Activated naive CD4-positive, alpha-beta T cell treated with anti-CD3 and anti-CD28 coated beads, Interleukin-2, amount 50 U/mL, for 72 hours (primary cell): Measurements from ENCODE around the gene NFKB2. TPM values are rescaled to one million over a fixed set of nuclear protein-coding genes. Genes with fewer than 3 reads are reported as not detected.

Source experiments
- ATAC-seq, 2 donors: fragments of 150-1000 bp; cut with Tn5 transposase; 2 replicates each; pipeline ENCODE4 v1.10.0; 2021; ENCODE audit warnings: mild to moderate bottlenecking in 2 of 2, moderate library complexity in 2 of 2
- DNase-seq, 2 donors: peaks; one replicate each; pipeline ENCODE4 v3.0.0; 2021 to 2022; ENCODE audit warnings: low spot score in 2 of 2
- H3K27ac Mint-ChIP-seq, 2 donors: one replicate each; pipeline ENCODE4 v1.8.0; 2022; ENCODE audit warnings: mild to moderate bottlenecking in 2 of 2, mixed read lengths in 2 of 2
- H3K36me3 Mint-ChIP-seq, 2 donors: one replicate each; pipeline ENCODE4 v1.8.0; 2022; ENCODE audit warnings: mixed read lengths in 2 of 2
- H3K9me3 Mint-ChIP-seq, 2 donors: one replicate each; pipeline ENCODE4 v1.8.0; 2022; ENCODE audit warnings: mixed read lengths in 2 of 2
- total RNA-seq, 2 donors: library from RNA; stranded (reverse); gene quantifications; one replicate each; pipeline ENCODE4 v1.2.3, GENCODE V29; 2022

Gene NFKB2
- total RNA-seq, 2 donors from 2014 or later = 213 to 251 TPM

DNA sequence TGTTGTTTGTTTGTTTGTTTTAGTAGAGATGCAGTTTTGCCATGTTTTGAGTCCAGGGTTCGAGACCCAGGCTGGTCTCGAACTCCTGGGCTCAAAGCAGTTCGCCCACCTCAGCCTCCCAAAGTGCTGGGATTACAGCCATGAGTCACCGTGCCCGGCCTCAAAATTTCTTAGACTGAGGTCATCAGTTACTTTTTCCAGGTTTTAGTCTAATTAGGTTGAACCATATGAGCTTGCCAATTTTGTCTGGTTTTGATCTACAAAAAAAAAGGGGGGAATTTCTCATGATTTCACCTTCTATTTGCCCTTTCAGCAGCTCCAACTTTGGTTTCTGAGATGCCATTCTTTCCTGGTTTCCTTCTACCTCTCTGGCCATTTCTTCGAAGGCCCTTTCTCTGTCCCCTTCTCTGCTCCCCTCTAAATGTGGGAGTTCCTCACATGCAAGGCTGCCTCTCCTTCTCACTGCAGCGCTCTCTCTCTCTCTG, 31.3 kb downstream of the NFKB2 start:
- peak in 1 of 2 donors; percentile 27 for ATAC-seq
- Mint-ChIP-seq H3K9me3 (no peaks in the 10 kb centered on the region), H3K36me3 (peaks cover 3 to 5% of the 10 kb centered on the region in 2 donors), H3K27ac (peak overlapping the region; percentile 30 to 61)
- DNase-seq = no peak

DNA sequence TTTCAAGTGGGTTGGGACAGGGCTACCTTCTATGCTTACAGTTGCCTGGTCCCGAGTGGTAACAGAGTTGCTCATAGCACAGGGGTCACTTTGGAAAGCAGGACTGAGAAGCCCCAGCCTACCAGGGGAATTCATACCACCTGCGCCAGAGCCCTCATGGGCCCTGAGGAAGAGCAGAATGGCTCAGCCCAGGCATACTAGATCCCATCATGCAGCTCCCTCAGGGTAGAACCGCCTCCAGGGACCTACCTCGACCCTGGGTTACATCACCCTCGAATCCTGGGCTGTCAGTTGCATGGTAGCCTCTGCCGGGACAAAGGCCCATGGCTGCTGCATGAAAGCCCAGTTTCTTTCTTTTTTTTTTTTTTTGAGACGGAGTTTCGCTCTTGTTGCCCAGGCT, 34.0 kb downstream of the NFKB2 start:
- Mint-ChIP-seq H3K27ac (no peak overlapping the region), H3K9me3 (no peaks in the 10 kb centered on the region), H3K36me3 (peaks cover 8 to 10% of the 10 kb centered on the region in 2 donors)
- ATAC-seq = no peak
- no peak for DNase-seq

DNA sequence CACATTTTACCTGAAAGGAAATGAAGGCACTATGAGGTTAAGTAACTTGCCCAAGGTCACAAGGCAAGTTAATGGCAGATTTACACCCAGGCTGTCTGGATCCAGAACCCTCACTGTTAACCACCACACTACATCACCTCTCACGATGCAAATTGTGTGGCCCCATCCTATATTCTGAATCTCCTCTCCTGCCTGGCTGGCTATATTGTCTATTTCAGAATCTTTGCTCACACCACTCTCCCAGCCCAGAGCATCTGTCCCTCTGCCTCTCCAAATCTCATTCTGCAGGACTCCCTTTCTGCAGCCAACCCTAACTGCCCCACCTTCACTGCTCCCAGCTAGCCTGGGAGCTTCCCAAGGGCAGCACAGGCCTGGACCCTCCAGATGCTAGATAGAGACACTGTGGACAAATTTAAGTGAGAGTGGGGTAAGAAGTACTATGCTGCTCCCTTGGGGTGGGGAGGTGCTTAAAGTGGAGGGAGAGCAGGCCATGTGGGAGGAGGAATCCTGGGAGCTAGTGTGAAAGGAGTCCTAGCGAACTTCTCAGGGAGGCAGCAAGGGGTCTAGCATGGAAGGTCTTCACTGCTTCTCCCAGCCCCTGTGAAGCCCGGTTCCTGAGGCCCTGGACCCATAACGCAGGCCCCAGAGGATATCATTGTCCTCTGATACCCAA, 36.1 kb downstream of the NFKB2 start:
- peak overlapping the region; percentile 96 to 98 for H3K27ac Mint-ChIP-seq
- no peak for DNase-seq
- peaks cover 14 to 17% of the 10 kb centered on the region in 2 donors for H3K36me3 Mint-ChIP-seq
- H3K9me3 Mint-ChIP-seq = no peaks in the 10 kb centered on the region
- no peak for ATAC-seq

DNA sequence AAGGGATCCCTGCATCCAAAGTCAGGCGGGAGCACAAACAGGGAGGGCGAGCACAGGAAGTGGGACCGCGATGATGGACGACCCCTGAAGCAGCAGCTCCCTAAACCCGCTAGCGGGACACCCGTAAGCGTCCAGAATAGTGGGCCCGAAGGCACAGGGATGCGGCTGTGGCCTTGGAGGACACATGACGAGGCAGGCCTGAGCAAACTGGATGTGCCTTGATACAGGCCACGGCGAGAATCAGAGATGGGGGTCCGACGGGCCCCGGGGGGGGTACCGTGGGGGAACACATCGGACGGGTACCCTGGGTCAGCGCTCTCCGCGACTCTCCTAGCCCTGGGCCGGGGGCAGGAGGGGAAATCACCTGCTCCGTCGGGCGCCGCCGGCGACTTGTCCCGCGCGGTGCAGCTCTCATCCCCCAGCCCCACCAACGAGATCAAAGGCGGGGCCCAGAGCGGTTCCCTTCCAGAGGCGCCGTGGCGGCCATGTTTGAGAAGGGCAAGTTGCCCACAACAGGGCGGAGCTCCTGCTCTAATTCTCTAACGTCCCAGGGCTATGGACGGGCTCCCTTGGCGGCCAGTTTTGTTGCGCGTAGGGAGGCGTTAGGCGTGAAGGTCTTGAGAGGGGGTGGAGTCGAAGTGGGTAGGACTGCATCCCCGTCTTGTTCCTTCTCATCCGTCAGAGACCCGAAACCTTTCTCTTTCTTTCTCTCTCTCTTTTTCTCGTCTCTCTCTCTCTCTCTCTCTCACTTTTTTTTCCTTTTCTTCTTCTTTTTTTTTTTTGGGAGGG, 36.9 kb downstream of the NFKB2 start, which contains the start of gene CUEDC2:
Gene CUEDC2 (minus strand): TSS at position 413 of the 789 bp plus-strand sequence. CDS start 7,386 bp downstream, outside the sequence.
- ATAC-seq = peak; percentile 93 to 96
- Mint-ChIP-seq H3K36me3 (peaks cover 19 to 23% of the 10 kb centered on the region in 2 donors), H3K27ac (peak within 1 kb of the TSS; percentile 96 to 98), H3K9me3 (no peaks in the 10 kb centered on the region)
- DNase-seq = peak; percentile 96 to 99

DNA sequence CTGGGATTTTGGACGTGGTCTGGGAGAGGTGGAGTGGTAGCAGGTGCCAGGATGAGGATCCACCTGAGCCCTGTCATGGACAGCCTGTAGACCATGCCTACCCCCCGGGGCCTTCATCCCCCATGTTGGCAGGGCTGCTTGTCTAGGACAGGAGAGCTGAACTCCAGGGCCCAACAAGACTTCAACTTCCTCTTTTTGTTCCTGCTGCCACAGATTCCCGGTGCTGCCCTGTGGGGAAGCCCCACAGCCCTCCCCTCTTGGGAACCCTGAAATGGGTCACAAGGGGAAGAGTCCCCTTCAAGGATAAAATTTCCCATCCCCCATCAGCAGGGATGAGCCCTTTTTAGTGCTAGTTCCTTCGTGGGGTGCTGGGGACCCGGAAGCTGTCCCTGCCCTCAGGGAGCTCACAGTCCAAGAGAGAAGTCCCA, 38.1 kb downstream of the NFKB2 start:
- no peak for ATAC-seq
- H3K27ac Mint-ChIP-seq = peak overlapping the region; percentile 96 to 97
- no peak for DNase-seq

DNA sequence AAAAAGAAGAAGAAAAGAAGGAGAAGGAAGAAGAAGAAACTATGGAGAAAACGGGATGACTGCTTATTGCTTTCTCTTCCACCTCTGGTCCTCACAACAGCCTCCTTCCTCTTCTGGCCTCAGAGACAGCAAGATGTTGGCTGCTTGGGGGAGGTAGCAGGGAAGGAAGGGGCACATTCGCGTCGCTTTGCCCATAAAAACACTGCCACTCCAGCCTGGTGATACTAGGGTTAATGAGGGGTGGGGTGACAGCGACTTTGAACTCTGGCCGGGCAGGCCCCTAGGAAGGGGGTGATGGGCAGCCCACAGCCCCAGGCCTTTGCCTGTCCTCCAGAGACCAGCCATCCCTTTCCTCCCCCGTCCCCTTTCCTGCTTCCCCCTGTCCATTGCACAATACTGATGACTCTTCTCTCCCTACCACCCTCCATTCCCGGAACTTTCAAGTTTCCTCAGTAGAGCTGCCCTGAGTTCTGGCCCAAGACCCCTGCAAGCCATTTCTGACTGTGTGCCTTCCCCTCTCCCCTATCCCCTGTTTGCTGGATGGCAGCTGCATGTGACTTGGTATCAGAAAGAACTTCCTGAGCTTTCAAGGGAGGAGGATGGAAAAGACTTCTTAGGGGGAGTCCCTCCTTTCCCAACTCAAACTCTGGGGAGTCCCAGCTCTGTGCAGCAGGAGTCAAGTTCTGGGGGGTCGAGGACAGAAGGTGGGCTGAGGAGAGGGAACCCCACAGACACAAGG, 39.1 kb downstream of the NFKB2 start:
- ATAC-seq (no peak), DNase-seq (no peak)
- no peaks in the 10 kb centered on the region for H3K9me3 Mint-ChIP-seq
- peaks cover 27 to 33% of the 10 kb centered on the region in 2 donors for H3K36me3 Mint-ChIP-seq
- H3K27ac Mint-ChIP-seq = peak overlapping the region; percentile 48 to 84

More for the DNA sequence above, 38.1 kb downstream of the NFKB2 start:
- Mint-ChIP-seq H3K9me3 (no peaks in the 10 kb centered on the region), H3K36me3 (peaks cover 27 to 33% of the 10 kb centered on the region in 2 donors)

DNA sequence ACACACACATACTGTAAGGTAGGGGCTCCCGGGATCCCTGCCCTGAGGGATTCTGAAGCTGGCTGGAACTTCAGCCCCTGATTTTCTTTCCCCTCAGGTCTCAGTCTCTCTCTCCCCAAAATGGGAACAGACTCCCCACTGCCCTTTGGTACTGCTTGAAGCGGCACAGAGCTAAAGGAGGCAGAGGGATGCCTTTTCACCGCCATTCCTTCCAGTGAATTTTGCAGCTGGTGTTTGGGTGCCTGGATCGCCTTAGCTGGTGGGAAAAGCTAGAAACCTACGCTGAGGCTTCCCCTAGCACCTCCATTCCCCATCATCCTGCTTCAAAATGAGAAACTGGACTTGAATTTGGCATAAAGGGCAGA, 39.6 kb downstream of the NFKB2 start:
- no peak for DNase-seq
- no peak for ATAC-seq
- Mint-ChIP-seq H3K27ac (peak overlapping the region; percentile 81 to 84), H3K9me3 (no peaks in the 10 kb centered on the region), H3K36me3 (peaks cover 27 to 33% of the 10 kb centered on the region in 2 donors)

DNA sequence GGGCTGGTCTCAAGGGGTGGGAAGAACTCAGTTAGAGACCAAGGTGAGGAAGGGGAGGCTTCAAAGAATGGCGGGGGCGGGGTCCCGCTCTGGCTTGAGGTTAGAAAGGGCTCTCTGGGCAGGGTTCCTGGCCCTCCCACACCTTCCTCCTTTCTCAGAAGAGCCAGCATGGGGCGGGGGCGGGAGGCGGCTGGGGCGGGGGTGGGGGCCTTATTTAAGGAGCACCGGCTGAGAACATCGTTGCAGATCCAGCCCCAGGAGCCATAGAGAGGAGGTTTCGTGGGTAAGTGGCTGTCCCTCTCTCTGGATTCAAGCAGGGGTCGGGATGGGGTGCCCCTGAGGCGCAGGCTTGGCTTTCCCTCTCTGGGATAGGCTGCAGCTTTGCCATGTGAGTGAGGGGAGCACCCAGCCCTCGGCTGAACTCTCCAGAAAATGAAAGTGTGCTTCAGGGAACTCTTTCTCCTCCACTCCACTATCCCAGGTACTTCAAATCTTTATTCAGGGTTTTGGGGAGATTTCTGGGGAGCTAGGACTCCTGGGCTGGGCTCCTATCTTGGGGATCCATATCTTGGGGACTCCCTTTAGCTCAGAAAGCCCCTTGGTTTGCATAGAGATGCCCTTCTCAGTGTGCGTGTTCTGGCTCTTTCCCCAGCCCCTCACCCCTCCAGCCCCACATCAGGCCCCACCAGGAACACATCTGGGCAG, 40.2 kb downstream of the NFKB2 start:
- Mint-ChIP-seq H3K27ac (peak overlapping the region; percentile 84 to 90), H3K36me3 (peaks cover 27 to 33% of the 10 kb centered on the region in 2 donors), H3K9me3 (no peaks in the 10 kb centered on the region)
- peak in 1 of 2 donors; percentile 39 for DNase-seq
- ATAC-seq = peak; percentile 24 to 27

DNA sequence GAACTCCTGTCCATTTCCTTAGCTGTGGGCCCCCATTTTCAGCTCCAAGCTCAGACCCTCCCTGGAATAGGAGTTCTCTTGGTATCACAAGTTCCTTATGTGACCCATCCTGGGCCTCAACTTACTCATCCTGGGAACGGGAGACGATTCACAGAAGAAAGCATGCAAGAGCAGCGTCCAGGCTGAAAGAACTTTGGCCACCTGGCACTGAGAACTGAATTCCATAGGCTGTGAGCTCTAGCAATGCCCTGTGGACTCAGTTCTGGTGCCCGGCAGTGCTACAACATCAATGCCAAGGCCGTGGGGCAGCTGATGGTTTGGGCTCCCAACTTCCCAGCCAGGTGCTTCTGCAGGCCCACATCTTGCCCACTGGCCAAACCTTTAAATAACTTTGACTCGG, 40.8 kb downstream of the NFKB2 start:
- no peak for ATAC-seq
- Mint-ChIP-seq H3K9me3 (no peaks in the 10 kb centered on the region), H3K27ac (peak overlapping the region; percentile 84 to 90), H3K36me3 (peaks cover 27 to 33% of the 10 kb centered on the region in 2 donors)
- DNase-seq = no peak

DNA sequence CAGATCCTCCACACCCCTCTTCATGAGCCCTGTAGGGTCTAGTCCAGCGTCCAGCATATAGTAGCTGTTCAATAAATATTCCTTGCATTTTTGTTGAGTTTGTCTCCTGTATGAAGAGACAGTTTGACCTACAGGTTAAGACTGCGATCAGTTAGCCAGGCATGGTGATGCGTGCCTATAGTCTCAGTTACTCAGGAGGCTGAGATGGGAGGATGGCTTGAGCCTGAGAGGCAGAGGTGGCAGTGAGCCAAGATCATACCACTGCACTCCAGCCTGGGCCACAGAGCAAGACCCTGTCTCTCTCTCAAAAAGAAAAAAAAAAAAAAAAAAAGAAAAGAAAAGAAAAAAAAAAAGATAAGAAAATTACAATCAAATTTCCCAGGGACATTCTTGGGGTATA, 42.0 kb downstream of the NFKB2 start:
- DNase-seq (no peak), ATAC-seq (no peak)
- Mint-ChIP-seq H3K9me3 (no peaks in the 10 kb centered on the region), H3K36me3 (peaks cover 20 to 22% of the 10 kb centered on the region in 2 donors), H3K27ac (peak overlapping the region; percentile 81 to 84)

DNA sequence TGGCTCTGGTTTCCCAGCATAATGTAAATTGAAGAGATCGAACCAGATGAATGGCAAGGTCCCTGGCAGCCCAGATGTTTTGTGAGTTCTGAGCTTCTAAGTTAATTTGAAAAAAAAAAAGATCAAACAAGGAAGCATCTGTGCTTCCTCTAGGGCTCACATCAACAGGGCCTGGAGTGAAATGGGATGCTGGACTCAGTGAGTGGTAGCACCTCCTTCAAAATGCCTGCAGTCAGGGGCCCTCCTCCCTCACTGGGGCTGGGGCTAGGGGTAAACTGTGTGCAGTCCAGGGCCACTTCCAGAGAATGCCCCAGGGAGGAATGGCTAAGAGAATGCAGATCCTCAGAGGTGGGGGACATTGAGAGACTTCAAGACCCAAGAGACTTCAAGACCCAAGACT, 42.9 kb downstream of the NFKB2 start:
- Mint-ChIP-seq H3K9me3 (no peaks in the 10 kb centered on the region), H3K36me3 (peaks cover 20 to 22% of the 10 kb centered on the region in 2 donors), H3K27ac (peak overlapping the region in 1 of 2 donors; percentile 84)
- ATAC-seq (no peak), DNase-seq (no peak)

DNA sequence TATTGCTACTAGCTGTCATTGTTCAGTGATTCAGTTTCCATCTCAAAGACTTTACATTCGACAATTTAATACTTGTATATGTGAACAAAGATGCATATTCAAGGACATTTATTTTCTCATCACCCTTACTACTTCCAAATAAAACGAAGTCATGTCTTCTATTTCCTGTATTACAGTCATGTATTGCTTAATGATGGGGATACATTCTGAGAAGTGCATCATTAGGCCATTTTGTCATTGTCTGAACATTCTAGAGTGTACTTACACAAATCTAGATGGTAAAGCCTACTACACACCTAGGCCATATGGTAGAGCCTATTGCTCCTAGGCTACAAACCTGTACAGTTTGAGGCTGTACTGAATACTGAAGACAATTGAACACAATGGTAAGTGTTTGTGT, 49.3 kb downstream of the NFKB2 start:
- DNase-seq (no peak), ATAC-seq (no peak)
- Mint-ChIP-seq H3K27ac (no peak overlapping the region), H3K36me3 (peaks cover 0 to under 1% of the 10 kb centered on the region in 2 donors), H3K9me3 (no peaks in the 10 kb centered on the region)

DNA sequence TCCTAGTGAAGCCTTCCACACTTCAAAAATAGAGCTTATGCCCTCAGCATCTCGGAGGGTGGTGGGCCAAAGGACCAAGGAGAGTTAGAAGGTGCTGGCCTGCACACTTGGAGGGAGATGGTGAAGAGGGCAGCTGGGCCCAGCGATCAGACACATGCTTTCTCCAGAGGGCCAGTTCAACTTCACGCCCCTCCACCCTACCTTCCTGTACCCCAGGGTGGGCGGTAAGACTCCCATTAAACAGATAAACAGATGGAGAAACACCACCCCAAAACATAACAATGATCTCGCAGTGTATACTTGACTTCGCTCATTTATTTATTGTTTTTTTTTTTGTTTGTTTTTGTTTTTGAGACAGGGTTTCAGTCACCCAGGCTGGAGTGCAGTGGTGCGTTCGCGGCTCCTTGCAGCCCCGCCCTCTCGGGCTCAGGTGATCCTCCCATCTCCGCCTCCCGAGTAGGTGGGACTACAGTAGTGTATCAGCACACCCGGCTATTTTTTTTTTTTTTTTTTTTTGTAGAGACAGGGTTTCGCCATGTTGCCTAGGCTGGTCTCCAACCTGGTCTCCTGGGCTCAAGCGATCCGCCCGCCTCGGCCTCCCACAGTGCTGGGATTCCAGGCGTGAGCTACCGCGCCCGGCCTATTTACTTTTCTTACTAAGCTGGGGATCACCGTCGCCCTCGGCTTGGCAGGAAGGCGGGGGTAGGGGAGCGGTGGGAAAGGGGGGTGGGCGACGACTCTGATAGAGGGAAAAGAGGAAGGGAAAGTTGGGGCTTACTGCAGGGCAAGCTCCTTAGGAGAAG, 54.0 kb downstream of the NFKB2 start:
- H3K36me3 Mint-ChIP-seq = peaks cover 10 to 22% of the 10 kb centered on the region in 2 donors

DNA sequence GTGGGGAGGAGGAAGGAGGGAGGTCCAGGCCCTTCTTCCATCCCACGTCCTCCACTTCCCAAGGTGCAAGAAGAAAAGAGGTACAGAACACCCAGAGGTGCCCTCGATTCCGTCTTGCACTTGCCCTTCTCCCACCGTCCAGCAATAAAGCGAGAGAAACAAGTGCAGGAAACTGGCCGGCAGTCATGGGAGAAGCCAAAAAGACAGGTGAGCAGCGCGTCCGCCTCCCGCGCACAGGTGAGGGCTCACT, 54.5 kb downstream of the NFKB2 start:
- peak in 1 of 2 donors; percentile 0 for ATAC-seq
- Mint-ChIP-seq H3K27ac (peak overlapping the region; percentile 94), H3K36me3 (peaks cover 15 to 22% of the 10 kb centered on the region in 2 donors), H3K9me3 (no peaks in the 10 kb centered on the region)
- no peak for DNase-seq

More for the DNA sequence above, 54.0 kb downstream of the NFKB2 start:
- Mint-ChIP-seq H3K9me3 (no peaks in the 10 kb centered on the region), H3K27ac (peak overlapping the region; percentile 94)
- peak; percentile 49 to 67 for ATAC-seq
- peak; percentile 78 to 80 for DNase-seq

DNA sequence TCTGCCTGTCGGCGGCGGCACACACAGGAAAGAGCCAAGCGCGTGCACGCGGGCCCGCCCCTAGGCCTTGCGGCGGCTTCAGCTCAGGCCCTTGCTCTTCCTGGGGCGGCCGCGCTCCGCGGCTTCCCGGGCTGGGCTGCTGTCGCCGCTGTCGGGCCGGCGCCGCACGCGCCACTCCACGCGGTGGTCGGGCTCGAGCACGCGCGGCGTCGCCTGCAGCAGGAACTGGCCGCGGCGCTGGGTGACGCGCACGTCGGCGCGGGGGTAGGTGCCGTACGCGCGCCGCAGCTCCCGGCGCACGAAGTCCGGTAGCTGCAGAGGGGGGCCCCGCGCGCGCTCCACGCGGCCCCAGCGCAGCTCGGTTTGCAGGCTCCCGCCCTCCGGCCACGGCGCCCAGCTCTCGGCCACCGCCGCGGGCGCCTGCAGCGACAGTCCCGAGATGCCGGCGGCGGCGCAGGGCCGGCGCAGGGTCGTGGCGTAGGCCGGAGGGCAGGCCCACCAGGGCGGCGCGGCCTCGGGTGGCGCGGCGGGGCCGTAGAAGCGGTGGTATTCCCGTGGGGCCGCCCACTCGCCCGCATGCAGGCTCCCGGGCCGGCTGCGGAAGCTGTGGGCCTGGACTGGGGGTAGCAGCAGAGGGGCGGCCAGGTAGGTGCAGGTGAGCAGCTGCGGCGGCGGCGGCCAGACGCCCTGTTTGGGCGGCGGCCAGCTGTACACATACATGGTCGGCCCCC, 55.0 kb downstream of the NFKB2 start:
- no peaks in the 10 kb centered on the region for H3K9me3 Mint-ChIP-seq
- peak; percentile 53 to 80 for ATAC-seq
- peaks cover 17 to 22% of the 10 kb centered on the region in 2 donors for H3K36me3 Mint-ChIP-seq
- peak; percentile 84 to 86 for DNase-seq
- peak overlapping the region; percentile 94 for H3K27ac Mint-ChIP-seq
